ENCODE data around the gene ATP2C2.

GRCh38 chr16:84362471-84362941, 5.8 kb upstream of the ATP2C2 start:
- no peak for TF ChIP-seq POLR2A (IDR thresholded peaks at IDR 0.05; ENCODE audit: low read length)
- no peak for TF ChIP-seq GATA1 (IDR thresholded peaks at IDR 0.05; ENCODE audit: low read depth, low read length)
